ENCODE data around the gene TM2D3.

Gene TM2D3

DNA sequence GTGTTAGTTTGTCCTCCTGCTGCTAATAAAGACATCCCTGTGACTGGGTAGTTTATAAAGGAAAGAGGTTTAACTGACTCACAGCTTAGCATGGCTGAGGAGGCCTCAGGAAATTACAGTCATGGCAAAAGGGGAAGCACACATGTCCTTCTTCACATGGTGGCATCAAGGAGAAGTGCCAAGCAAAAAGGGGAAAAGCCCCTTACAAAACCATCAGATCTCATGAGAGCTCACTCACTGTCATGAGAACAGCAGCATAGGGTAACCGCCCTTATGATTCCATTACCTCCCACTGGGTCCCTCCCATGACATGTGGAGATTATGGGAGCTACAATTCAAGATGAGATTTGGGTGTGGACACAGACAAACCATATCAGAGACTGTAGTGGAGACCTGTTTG is 27.0 kb downstream of the TM2D3 start:
- TF ChIP-seq, protein P1, sequence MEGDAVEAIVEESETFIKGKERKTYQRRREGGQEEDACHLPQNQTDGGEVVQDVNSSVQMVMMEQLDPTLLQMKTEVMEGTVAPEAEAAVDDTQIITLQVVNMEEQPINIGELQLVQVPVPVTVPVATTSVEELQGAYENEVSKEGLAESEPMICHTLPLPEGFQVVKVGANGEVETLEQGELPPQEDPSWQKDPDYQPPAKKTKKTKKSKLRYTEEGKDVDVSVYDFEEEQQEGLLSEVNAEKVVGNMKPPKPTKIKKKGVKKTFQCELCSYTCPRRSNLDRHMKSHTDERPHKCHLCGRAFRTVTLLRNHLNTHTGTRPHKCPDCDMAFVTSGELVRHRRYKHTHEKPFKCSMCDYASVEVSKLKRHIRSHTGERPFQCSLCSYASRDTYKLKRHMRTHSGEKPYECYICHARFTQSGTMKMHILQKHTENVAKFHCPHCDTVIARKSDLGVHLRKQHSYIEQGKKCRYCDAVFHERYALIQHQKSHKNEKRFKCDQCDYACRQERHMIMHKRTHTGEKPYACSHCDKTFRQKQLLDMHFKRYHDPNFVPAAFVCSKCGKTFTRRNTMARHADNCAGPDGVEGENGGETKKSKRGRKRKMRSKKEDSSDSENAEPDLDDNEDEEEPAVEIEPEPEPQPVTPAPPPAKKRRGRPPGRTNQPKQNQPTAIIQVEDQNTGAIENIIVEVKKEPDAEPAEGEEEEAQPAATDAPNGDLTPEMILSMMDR (conservative IDR thresholded peaks at IDR 0.05; ENCODE audit: low read depth, low read length): no peak
- no peak for DNase-seq (ENCODE audit: low read depth)
- no peak overlapping the region for H3K4me3 ChIP-seq (ENCODE audit: low read depth, low read length)

DNA sequence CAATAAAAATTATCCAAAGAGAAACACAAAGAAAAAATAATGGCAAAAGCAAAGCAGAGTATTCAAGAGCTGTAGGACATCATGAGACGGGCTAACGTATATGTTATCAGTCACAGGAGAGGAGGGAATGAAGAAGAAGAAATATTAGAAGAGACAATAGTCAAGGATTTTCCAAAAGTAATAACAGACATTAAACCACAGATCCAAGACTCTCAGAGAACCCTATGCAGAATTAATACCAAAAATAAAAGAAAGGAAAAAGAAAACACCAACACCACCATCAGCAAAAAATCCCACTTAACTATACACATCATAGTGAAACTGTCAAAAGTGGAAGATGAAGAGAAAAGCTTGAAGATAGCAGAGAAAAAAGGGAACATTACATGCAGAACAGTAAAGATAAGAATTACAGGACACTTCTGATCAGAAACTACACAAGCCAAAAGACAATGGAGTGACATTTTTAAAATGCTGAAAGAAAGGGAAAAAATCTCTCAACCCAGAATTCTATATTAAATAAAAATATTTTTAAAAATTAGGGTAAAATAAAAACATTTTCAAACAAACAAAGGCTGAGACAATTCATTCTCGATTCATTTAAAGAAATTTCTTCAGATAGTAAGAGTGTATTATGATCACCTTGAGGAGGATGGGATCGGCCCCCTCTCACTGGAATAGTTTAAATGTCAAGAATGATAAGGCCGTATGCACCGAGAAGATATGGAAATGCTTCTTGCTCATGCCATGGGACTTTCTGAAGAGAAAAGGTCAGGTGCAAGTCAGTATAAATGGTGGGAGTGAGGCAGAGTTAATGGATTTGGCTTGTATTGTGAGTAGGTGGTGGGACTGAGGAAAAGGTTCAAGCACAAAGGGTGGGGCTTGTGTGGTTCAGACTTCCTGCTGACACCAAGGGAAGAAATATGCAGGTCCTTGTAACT is 28.5 kb downstream of the TM2D3 start:
- TF ChIP-seq, protein P1 (conservative IDR thresholded peaks at IDR 0.05; ENCODE audit: low read depth, low read length): no peak

DNA sequence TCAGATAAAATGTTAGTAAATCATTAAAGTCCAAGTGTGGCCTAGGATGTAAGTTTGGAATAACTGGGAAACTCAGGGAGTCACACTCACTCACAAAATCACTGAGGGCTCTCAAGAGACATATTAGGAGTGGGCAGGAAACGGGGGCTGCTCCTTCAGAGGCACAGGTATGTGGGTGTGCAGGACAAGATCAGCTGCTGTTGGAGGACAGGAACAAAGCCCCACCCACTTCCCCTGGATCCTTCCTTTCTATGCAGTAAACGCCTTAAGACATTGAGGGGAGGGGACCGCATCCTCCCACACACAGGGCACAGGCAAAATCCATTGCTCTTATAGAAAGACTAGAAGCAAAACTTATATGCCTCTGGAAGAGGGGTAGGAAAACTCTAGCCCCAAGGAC is 30.2 kb downstream of the TM2D3 start:
- TF ChIP-seq, protein P1 (conservative IDR thresholded peaks at IDR 0.05; ENCODE audit: low read depth, low read length): no peak
- no peak overlapping the region for H3K4me3 ChIP-seq (ENCODE audit: low read depth, low read length)
- no peak for DNase-seq (ENCODE audit: low read depth)

More for the DNA sequence above, 28.5 kb downstream of the TM2D3 start:
- no peak for DNase-seq (ENCODE audit: low read depth)
- H3K4me3 ChIP-seq (ENCODE audit: low read depth, low read length): no peak overlapping the region

DNA sequence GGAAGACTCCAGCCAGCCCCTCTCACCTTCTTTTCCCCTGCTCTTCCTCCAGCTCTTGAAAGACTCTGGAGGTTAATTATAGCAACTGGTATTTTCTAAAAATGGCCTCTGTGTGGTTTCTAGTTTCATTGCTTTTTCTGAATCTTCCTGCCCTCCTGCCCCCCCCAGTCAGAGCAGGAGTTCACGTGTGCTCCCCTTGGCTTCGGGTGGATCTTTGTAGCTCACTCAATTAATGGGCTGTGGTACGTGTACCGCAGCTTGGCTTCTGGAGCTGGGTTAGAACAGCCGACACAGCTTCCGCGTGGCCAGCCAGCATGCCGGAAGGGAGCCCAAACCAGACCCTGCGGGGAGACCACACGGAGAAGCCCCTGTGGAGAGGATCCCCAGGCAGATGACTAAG is 31.5 kb downstream of the TM2D3 start:
- DNase-seq (ENCODE audit: low read depth): no peak
- no peak overlapping the region for H3K4me3 ChIP-seq (ENCODE audit: low read depth, low read length)
- TF ChIP-seq, protein P1 (conservative IDR thresholded peaks at IDR 0.05; ENCODE audit: low read depth, low read length): no peak

DNA sequence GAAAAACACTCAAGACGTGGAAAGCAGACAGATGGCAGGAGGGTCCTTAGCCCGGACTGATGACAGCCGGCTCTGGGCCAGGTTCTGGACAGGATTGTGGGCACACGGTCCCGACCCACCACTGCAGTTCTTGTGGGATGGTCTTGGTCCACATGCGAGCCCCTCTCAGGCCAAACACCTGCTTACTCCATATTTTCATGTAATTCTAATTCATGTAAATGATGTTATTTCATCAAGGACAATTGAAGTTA is 32.6 kb downstream of the TM2D3 start:
- TF ChIP-seq, protein P1 (conservative IDR thresholded peaks at IDR 0.05; ENCODE audit: low read depth, low read length): no peak
- no peak for DNase-seq (ENCODE audit: low read depth)

DNA sequence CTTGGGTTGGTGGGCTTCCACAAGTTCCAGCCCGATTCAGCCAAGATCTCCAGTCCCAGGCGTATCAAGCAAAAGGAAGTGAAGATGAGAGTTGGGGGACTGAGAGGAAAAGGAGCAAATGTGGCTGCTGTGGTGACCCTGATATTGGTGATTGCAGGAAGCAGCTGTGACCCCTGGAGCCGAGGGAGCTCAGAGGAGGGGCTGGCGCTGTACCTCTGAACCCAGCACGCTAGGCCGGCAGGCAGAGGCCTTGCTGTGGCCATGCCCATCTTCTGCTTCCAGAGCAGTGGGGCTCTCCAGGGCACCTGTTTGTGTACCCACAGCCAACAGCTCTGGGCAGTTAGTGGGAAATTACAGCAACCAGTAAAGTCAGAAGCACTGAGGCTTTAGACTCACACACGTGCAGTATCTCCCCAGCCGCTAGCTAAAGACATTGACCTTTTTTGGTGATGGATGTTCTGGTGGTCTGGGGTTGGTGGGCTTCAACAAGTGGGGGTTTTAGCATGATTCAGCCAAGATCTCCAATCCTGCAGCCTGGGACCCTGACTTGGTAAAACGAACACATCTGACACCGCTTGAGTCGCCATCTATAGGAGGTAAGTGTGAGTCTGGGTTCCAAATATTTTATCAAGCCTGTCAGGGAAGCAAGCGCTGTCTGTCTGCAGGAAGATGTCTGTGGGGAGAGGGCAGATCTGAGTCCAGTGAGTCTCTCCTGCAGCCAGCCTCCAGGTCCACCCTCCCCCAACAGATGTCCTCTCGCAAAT is 33.1 kb downstream of the TM2D3 start:
- no peak overlapping the region for H3K4me3 ChIP-seq (ENCODE audit: low read depth, low read length)
- TF ChIP-seq, protein P1 (conservative IDR thresholded peaks at IDR 0.05; ENCODE audit: low read depth, low read length): no peak
- no peak for DNase-seq (ENCODE audit: low read depth)

More for the DNA sequence above, 32.6 kb downstream of the TM2D3 start:
- no peak overlapping the region for H3K4me3 ChIP-seq (ENCODE audit: low read depth, low read length)

Data from choroid plexus epithelial cell (primary cell).